Thyroid gland (tissue), 4 donors: ENCODE results near the gene NLRP8. TPM values are rescaled to one million over a fixed set of nuclear protein-coding genes. Genes with fewer than 3 reads are reported as not detected.
"Not testable (repeated sequence)": the region's sequence is repeated elsewhere in the genome, so short reads cannot be mapped to it uniquely, and the experiment has no call there.

Experiments
- DNase-seq, 2 donors: peaks; one replicate each; pipeline ENCODE4 v3.0.0-alpha.2; 2019
- H3K27ac ChIP-seq, 3 donors: fragments of 200-600 bp; sonication (generic); 1 replicate in 2 of 3; 2 replicates in 1 of 3; pipeline ENCODE4 v1.5.1; 2016 to 2019; ENCODE audit warnings: mild to moderate bottlenecking in 1 of 3, moderate library complexity in 1 of 3
- H3K27me3 ChIP-seq: fragments of 200-600 bp; sonication (generic); one replicate; pipeline ENCODE4 v1.5.1; 2019
- H3K36me3 ChIP-seq, 2 donors: fragments of 200-600 bp; sonication (generic); one replicate each; pipeline ENCODE4 v1.5.1; 2016 to 2019
- H3K4me1 ChIP-seq, 2 donors: fragments of 200-600 bp; sonication (generic); one replicate each; pipeline ENCODE4 v1.5.1; 2017 to 2019
- H3K4me3 ChIP-seq, 3 donors: fragments of 200-600 bp; sonication (generic); replicated peaks in 1 of 3; 1 replicate in 2 of 3; 2 replicates in 1 of 3; pipeline ENCODE4 v1.5.1; 2016; ENCODE audit warnings: mild to moderate bottlenecking in 1 of 3
- H3K9me3 ChIP-seq: fragments of 200-600 bp; sonication (generic); one replicate; pipeline ENCODE4 v1.5.1; 2017
- POLR2A ChIP-seq, 2 donors: fragments of 450-650 bp; IDR thresholded peaks; one replicate each; pipeline ENCODE4 v1.6.1; 2017; ENCODE audit warnings: antibody characterized with exemption in 2 of 2, mild to moderate bottlenecking in 2 of 2, moderate library complexity in 1 of 2
- WGBS, 2 donors: methylation state at CpG; one replicate each; pipeline ENCODE4 v1.1.5; 2017; 5-methylcytosine and 5-hydroxymethylcytosine counted together
- intact Hi-C: fragments of 100-400 bp; cut with DNase I; formaldehyde crosslinking; loops from one replicate; pipeline ENCODE4 v1.15.1; 2023
- total RNA-seq, 4 donors: library from RNA; depleted of rRNA; stranded (reverse); fragments of >200 nt; gene quantifications; one replicate each; pipeline ENCODE4 v1.2.3, GENCODE V29; 2016
- TF ChIP-seq, protein P1 (sequence below), 6 experiments: fragments of 200-600 bp in 3 of 6; fragments of 450-650 bp in 3 of 6; sonication (generic) in 3 of 6; IDR thresholded peaks; one replicate each; pipeline ENCODE4 v1.5.1; 2016 to 2019; ENCODE audit warnings: antibody characterized with exemption in 6 of 6, mild to moderate bottlenecking in 2 of 6, inconsistent platforms in 1 of 6, moderate library complexity in 1 of 6

Gene NLRP8
- total RNA-seq, 4 donors from 2014 or later = not detected

DNA sequence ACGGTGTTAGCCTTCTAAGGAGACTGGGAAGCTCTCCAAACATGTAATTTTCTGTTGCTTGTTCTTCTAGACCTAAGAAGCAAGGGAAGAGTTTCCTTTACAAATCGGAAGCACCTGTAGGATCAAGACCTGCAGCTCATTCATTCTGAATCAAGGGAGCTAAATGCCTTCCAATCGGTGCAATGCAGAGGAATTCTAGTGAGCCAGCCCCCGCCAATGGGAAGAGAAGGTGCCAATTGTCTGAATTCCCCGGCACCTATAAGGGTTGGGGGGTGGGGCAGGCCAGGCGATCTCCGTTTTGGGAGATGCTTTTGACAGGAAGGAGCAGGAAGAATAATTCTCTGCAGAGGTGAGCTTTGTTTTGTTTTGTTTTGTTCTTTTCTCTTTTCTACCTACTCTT, 8.4 kb upstream of the NLRP8 start:
- intact Hi-C loops = no loop called here
- 66 to 69% methylated on average over 7 of the region's 7 CpGs for WGBS, 2 donors
- Histone ChIP-seq H3K9me3 (no peaks in the 10 kb centered on the region), H3K36me3 (no peaks in the 10 kb centered on the region), H3K4me3 (no peak overlapping the region), H3K27ac (no peak overlapping the region), H3K4me1 (no peaks in the 10 kb centered on the region), H3K27me3 (no peaks in the 10 kb centered on the region)
- DNase-seq = no peak
- TF ChIP-seq, protein P1, sequence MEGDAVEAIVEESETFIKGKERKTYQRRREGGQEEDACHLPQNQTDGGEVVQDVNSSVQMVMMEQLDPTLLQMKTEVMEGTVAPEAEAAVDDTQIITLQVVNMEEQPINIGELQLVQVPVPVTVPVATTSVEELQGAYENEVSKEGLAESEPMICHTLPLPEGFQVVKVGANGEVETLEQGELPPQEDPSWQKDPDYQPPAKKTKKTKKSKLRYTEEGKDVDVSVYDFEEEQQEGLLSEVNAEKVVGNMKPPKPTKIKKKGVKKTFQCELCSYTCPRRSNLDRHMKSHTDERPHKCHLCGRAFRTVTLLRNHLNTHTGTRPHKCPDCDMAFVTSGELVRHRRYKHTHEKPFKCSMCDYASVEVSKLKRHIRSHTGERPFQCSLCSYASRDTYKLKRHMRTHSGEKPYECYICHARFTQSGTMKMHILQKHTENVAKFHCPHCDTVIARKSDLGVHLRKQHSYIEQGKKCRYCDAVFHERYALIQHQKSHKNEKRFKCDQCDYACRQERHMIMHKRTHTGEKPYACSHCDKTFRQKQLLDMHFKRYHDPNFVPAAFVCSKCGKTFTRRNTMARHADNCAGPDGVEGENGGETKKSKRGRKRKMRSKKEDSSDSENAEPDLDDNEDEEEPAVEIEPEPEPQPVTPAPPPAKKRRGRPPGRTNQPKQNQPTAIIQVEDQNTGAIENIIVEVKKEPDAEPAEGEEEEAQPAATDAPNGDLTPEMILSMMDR (IDR thresholded peaks at IDR 0.05) = no peak
- no peak for TF ChIP-seq POLR2A (IDR thresholded peaks at IDR 0.05)

DNA sequence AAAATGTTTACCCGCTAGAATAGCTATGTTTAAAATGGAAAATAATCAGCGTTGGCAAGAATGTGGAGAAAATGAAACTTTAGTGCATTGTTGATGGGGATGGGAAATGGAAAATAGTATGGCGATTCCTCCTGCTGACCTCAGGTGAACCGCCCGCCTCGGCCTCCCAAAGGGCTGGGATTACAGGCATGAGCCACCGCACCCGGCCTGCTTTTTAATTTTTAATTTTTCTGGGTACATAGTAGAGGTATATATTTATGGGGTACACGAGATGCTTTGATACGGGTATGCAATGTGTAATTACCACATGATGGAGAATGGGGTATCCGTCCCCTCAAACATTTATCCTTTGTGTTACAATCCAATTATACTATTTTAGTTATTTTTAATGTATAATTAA, 7.3 kb upstream of the NLRP8 start:
- Histone ChIP-seq H3K4me3 (no peak overlapping the region), H3K27ac (no peak overlapping the region), H3K36me3 (no peaks in the 10 kb centered on the region), H3K27me3 (no peaks in the 10 kb centered on the region), H3K4me1 (no peaks in the 10 kb centered on the region), H3K9me3 (no peaks in the 10 kb centered on the region)
- TF ChIP-seq, protein P1 (IDR thresholded peaks at IDR 0.05) = no peak
- no peak for TF ChIP-seq POLR2A (IDR thresholded peaks at IDR 0.05)
- intact Hi-C loops = no loop called here
- 89 to 91% methylated on average over 11 of the region's 11 CpGs for WGBS, 2 donors
- no peak for DNase-seq

DNA sequence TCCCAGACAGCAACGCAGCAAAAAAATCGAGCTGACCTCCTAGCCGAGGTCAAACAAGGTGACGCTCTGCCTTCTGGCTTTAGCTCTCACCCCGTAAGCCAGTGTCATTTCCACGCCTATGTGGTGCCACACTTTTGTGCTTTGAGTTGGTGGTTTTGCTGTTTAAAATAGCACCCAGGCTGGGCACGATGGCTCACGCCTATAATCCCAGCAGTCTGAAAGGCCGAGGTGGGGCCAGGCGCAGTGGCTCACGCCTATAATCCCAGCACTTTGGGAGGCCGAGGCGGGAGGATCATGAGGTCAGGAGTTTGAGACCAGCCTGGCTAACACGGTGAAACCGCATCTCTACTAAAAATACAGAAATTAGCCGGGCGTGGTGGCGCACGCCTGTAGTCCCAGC, 2.9 kb downstream of the NLRP8 start:
- H3K9me3 ChIP-seq, H3K36me3 ChIP-seq, H3K27me3 ChIP-seq, intact Hi-C loops, H3K4me1 ChIP-seq, H3K4me3 ChIP-seq, DNase-seq, H3K27ac ChIP-seq: not testable (repeated sequence)
- 88 to 96% methylated on average over 19 of the region's 19 CpGs for WGBS, 2 donors

DNA sequence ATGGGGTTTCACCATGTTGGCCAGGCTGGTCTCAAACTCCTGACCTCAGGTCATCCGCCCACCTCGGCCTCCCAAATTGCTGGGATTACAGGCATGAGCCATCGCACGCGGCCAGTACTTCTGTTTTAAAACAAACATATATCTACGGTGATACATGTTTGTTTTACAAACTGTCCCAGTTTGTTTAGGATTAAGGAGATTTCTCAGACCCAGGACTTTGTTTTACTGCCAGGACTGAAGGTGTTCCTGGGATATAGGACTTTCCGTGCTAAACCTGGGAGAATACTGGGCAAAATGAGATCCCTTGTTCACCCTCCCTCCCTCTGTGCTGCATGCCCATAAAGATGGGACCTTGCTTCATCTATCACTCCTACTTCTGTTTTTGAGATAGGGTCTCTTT, 8.8 kb downstream of the NLRP8 start:
- Histone ChIP-seq H3K36me3 (no peaks in the 10 kb centered on the region), H3K4me3 (no peak overlapping the region), H3K27me3 (no peaks in the 10 kb centered on the region), H3K27ac (no peak overlapping the region), H3K4me1 (no peaks in the 10 kb centered on the region), H3K9me3 (no peaks in the 10 kb centered on the region)
- no peak for DNase-seq
- intact Hi-C loops = no loop called here
- WGBS, 2 donors = 88 to 91% methylated on average over 7 of the region's 7 CpGs
- TF ChIP-seq POLR2A (IDR thresholded peaks at IDR 0.05) = no peak
- TF ChIP-seq, protein P1 (IDR thresholded peaks at IDR 0.05) = no peak

DNA sequence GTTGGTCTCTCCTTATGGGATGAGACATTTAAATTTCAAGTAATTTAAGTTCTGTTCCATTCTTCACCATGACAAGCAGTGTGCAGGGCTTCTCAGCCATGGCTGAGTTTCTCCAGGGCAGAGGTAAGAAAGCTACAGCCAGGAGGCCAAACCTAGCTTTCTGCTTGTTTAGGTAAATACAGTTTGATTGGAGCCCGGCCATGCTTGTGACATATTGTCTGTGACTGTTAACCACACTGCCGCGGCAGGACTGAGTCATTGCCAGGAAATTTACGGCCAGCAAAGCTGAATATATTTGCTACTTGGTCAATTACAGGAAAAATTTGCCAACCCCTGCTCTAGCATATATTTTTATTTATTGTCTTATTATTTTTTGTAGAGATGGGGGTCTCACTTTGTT, 10.7 kb downstream of the NLRP8 start:
- H3K27me3 ChIP-seq = no peaks in the 10 kb centered on the region
- H3K36me3 ChIP-seq = no peaks in the 10 kb centered on the region
- H3K4me1 ChIP-seq = no peaks in the 10 kb centered on the region
- WGBS, 2 donors = 87 to 96% methylated on average over 4 of the region's 4 CpGs
- no peaks in the 10 kb centered on the region for H3K9me3 ChIP-seq
- intact Hi-C loops = no loop called here
- no peak overlapping the region for H3K4me3 ChIP-seq
- TF ChIP-seq, protein P1 (IDR thresholded peaks at IDR 0.05) = no peak
- no peak for TF ChIP-seq POLR2A (IDR thresholded peaks at IDR 0.05)
- H3K27ac ChIP-seq = no peak overlapping the region
- no peak for DNase-seq
